CD1c-positive myeloid dendritic cell (primary cell): Measurements from ENCODE around the gene RASAL2.
A peak's percentile ranks its signal among the peaks of the same experiment; 100 is the strongest.
"Not testable (repeated sequence)": the region's sequence is repeated elsewhere in the genome, so short reads cannot be mapped to it uniquely, and the experiment has no call there.

Source experiments
- DNase-seq: peaks from one replicate; pipeline ENCODE4 v3.0.0-alpha.2; 2016; ENCODE audit errors: extremely low spot score

RASAL2 gene

DNA sequence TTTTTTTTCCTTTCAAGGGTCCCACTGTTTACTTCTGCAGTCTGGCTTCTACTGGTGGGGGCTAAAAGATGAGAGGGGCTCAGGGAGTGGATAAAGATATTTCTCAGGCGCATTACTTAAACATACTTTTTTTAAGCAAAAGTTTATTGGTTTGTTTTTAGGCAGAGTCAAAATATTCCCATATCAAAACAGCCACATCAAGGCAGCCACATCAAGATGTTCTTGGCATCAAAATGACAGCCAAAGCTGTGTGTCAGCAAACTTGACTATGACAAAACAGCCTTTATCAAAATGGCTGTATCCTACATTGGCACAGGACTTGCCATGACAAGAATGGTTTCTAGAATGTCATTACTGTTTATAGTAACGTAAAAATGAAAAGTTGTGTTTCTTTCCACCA lies 22.1 kb upstream of the RASAL2 start:
- DNase-seq, result no peak

DNA sequence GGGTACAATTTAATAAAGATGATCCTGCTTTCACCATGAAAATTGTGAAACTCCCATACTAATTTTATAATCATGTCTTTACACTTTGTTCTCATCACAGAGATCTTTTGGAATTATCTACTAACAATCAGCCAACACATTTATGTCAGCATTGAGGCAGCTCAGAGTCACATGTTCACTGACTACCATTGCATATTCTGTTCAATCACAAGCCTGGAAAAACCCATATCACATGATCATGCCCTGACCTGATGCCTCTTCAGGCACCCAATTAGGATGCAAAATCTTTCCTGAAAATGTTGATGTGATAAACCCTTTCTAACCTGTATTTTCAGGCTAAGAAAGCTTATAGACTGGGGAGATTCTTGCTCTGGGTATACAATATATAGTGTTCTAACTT lies 21.6 kb upstream of the RASAL2 start:
- DNase-seq, result no peak

DNA sequence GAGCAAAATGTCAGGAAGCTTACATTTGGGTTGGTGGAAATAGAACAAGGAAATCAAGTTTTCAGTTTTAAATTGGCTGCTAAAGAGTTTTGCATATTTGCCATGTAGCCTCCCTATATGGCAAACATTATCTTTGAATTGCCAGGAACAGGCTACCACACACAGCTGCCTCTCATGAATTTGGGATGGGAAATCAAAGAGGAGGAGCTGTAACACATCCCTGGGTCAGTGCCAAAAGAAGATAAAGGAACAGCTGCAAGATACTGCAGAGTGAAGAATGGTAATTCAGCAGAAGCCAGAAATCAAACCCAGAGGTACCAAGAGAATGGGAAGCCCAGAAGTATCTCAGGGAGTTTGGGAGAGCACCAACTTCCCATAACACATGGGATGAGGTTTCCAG lies 18.6 kb upstream of the RASAL2 start:
- DNase-seq, result no peak

GRCh38 chr1:178076607-178077006 lies 17.3 kb upstream of the RASAL2 start:
- DNase-seq, result no peak

- no peak for DNase-seq
These were observed 16.0 kb upstream of the RASAL2 start for GRCh38 chr1:178077917-178078316.

DNA sequence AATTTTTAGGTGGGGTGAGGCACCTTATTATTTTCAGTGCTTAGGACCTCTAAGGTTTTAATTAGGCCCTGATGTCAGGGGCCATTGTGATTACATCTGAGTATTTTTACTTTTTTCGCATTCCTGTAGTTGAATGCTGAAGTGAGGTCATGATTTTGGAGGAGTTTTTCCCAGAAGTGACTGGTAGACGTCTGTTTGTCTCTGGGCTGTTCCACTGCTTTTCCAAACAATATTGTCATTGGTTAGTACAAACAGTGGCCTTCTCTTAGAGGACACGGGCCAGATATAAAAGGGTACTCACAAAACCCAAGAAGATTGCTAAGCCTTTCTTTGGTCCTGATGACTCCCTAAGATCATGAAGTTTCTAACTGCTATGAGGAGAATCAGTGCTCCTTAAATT lies 7.6 kb upstream of the RASAL2 start:
- DNase-seq, result no peak

DNA sequence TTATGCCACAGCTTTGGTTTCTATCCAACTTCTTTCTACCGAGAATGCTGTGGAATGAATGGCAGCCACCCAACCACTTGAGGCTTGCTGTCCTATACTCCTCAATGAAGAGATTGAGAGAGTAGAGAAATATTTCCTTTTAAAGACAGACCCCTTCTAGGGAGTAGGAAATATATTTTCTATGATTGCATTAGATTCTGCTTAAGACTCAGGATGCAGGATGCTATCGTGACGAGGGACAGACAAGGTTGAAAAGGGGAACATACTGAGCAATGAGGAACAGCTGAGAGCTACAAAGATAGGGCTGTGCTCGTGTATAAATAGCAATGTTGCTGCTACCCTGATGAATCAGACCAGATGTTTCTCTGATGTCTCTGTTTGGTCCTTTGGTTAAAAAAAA lies 7.1 kb upstream of the RASAL2 start:
- peak; percentile 75 for DNase-seq

- no peak for DNase-seq
These were observed 5.3 kb upstream of the RASAL2 start for GRCh38 chr1:178088651-178089050.

DNA sequence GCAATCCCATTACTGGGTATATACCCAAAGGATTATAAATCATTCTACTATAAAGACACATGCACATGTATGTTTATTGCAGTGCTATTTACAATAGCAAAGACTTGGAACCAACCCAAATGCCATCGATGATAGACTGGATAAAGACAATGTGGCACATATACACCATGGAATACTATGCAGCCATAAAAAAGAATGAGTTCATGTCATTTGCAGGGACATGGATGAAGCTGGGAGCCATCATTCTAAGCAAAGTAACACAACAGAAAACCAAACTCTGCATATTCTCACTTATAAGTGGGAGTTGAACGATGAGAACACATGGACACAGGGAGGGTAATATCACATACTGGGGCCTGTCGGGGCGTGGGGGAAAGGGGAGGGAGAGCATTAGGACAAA lies 2.5 kb upstream of the RASAL2 start:
- DNase-seq, result not testable (repeated sequence)

GRCh38 chr1:178091986-178092745 lies 1.7 kb upstream of the RASAL2 start:
- no peak for DNase-seq

GRCh38 chr1:178092878-178093493 lies 918 bp upstream of the RASAL2 start:
- no peak for DNase-seq

- peak; percentile 92 for DNase-seq
These were observed 382 bp upstream of the RASAL2 start for GRCh38 chr1:178093494-178093950.

- DNase-seq, result peak; percentile 32
These were observed 1.1 kb downstream of the RASAL2 start for GRCh38 chr1:178094739-178095645.

GRCh38 chr1:178096421-178096820 lies 2.5 kb downstream of the RASAL2 start:
- DNase-seq, result no peak

- DNase-seq, result no peak
These were observed 4.4 kb downstream of the RASAL2 start for GRCh38 chr1:178098262-178098661.

- DNase-seq, result no peak
These were observed 7.3 kb downstream of the RASAL2 start for GRCh38 chr1:178101266-178101630.

- DNase-seq, result no peak
These were observed 7.8 kb downstream of the RASAL2 start for GRCh38 chr1:178101654-178102053.

DNA sequence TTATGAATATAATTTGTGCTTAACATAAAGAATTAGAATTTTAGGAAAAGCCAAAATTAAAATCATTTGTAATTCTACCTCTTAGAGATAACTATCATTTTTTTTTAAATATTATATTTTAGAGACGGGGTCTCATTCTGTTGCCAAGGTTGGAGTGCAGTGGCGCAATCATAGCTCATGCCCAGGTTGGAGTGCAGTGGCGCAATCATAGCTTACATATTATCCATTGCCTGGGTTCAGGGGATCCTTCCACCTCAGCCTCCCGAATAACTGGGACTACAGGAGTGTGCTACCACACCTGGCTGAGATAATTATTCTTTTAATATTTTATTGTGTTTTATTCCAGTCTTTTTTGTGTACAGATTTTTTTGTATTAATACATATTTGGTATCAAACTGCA lies 8.3 kb downstream of the RASAL2 start:
- DNase-seq, result no peak

GRCh38 chr1:178107823-178108222 lies 13.9 kb downstream of the RASAL2 start:
- no peak for DNase-seq

DNA sequence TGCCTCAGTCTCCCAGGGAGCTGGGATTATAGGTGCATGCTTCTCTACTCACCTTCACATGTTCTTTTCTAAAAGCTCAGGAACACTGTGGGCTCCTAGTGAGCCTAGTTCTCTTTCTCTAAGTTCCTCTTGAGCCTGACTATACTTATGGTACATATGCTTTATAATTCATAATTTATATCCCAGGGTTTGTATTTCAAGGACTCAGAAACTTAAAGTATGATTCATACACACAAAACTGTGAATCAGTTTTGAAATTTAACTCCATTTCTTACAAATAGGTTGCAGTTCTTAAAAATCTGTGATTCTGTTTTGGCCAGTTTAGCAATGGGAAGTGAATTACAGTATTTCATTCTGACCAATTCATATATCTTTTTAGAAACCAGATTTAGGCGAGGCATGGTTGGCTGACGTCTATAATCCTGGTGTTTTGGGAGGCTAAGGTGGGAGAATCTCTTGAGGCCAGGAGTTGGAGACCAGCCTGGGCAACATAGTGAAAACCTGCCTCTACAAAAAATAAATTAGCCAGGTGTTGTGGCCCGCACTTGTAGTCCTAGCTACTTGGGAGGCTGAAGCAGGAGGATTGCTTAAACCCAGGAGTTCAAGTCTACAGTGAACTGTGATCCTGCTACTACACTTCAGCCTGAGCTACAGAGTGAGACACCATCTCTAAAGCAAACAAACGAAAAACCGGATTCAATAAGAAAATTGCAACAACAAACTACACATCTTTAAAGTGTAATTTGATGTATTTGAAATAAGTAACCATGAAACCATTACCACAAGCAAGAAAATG lies 15.6 kb downstream of the RASAL2 start:
- DNase-seq, result peak; percentile 25

DNA sequence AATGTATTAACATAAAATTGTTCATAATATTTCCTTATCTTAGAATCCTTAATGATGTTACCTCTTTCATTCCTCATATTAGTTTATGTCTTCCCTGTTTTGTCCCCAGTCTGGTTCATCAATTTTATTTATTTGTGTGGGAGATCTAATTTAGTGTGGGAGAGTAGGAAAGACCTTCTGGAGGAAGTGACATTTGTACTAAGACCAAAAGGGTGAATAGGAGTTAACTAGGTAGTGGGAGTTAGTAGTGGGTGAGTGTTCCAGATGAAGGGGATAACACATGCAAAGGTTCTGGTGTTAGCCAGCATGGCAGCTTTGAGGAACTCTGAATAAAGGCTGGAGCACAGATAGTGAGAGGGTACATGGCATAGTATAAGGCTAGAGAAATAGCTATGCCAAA lies 21.4 kb downstream of the RASAL2 start:
- peak; percentile 21 for DNase-seq

DNA sequence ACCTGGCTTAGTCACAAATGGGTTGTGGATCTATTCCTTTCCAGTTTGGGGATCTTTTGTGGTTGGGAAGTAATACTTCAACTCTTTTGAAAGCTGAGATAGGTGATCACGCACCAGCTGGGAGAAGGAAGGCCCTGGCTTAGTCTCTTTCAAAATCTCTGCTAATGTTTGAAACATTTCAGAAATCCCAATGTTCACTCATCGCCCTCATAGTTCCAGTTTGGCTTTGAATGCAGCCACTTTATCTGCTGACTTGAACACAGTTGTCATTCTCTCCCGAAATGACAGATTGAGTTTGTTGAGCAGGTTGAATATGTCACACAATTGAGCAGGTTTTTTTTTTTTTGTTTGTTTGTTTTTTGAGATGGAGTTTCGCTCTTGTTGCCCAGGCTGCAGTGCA lies 24.6 kb downstream of the RASAL2 start:
- DNase-seq, result no peak
